Measurements from ENCODE around the gene SIX5.

The SIX5 gene

DNA sequence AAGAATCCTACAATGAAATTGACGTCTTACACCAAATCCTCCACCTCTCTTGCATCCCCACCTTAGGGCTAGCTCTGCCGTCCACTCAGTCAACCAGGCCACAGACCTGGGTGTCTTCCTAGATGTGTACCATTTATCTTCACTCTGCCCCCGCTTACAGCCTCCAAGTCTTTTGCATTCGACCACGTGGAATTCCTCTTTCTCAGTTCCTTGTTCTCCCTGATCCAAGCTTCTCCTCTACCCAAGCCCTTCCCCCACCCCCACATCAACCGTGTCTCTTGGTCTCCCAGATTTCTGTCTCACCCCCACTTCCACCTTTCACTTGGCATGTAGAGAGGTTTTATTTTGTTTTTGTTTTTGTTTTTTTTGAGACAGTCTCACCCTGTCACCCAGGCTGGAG, 24.8 kb upstream of the SIX5 start:
- no peak for DNase-seq (ENCODE audit: extremely low spot score, insufficient read length, low read depth)

DNA sequence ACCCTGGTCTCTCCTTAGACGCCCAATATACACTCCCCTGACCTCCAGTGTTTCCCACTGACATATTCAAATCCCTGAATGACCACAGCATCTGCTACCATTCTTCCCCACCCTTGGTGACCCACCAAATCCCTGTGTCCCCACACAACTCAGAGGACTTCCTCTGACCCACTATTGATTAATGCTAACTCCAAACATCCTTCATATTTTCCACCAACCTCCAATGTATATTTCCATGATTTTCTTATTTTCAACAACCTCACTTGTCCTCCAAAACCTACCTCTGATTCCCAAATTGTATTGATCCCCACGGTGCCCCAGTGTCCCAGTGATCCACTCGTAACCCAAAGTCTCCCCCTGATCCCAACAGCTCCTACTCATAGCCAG, 24.1 kb upstream of the SIX5 start:
- DNase-seq (ENCODE audit: extremely low spot score, insufficient read length, low read depth) (no peak), FAIRE-seq (no peak)

More for the DNA sequence above, 24.8 kb upstream of the SIX5 start:
- FAIRE-seq = no peak

DNA sequence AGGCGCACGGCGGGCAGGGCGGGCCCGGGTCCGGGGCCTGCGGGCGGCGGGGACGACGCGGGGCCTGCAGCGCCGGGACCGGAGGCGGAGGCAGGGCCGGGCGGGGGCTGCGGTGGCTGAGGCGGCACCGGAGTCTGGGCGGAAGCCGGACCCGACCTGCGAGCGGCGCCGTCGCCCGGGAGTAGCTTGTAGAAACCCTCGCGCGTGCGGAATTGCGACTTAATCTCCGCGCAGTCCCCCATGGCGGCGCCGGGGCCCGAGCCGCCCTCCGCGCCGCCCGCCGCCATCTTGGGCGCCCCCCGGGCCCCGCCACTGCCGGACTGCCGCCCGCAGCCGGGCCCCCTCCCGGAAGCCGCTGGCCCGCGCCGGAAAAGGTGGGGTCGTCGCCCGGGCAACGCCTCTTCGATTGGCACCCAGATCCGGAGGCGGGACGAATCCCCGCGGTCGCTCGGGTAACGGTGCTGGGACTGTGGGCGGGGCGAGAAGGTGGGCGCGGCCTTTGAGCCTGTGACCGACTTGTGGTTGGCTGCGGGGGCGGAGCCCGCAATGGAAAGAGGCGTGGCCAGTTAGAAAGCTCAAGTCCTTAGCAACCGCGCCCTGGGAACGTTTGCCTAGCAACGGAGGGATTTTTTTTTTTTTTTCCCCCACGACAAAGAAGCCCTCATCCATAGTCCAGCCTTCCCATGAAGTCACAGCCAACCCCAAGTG, 23.6 kb upstream of the SIX5 start, which contains the start of gene DMWD:
Gene DMWD, minus strand, starts transcription at position 376 of the 708 bp plus-strand sequence. Its CDS starts 89 bp downstream, at position 287.
- peak; percentile 98 for FAIRE-seq
- DNase-seq (ENCODE audit: extremely low spot score, insufficient read length, low read depth) = peak; percentile 97

DNA sequence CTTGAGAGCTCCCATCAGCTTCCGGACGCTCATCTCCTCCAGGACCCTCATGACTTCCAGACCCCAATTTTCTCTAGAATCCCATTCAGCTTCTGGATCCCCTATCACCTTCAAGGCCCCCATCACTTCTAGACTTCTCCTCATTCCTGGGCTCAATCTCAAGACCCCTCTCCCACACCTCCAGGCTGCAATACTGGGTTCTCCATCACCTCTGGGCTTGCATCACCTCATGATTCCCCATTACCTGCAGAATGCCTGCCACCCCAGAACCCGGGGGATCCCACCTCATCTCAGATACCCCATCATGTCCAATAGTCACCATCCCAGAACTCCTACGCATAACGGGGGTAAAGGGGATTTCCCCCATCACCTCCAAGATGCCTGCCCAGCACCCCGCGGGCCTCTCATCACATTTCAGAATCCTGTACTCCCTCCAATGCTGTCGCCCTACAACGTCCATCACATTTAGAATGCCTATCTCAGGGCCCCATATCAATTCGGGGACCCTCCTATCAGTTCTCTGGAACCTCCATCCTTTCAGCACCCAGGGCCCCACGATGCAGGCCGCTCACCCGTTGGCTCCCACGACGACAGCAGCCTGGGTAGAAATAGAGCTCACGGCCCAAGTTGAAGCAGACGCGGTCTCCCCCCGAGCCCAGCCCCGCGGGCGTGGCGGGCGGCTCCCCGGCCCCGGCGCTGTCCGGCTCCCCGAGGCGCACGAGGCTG, 22.9 kb upstream of the SIX5 start:
- DNase-seq (ENCODE audit: extremely low spot score, insufficient read length, low read depth) (no peak), FAIRE-seq (no peak)

DNA sequence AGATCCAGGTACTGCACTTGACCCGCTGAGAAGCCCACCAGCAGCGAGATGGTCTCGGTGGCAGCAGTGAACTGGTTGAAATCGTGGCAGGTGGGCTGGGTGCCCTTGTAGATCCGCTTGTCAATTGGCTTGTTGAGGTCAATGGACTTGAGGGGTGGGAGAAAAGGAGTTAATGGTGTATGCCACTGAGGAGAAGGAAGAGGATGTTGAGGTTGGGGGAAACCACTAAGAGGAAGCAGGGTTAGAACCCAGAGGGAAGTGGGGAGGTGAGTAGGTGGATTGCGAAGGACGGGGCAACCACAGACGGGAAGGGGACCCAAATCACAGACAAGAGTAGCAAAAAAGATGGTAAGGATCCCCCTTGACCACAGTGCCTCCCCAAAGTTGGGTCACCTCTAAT, 21.9 kb upstream of the SIX5 start:
- FAIRE-seq (peak; percentile 73), DNase-seq (ENCODE audit: extremely low spot score, insufficient read length, low read depth) (no peak)

DNA sequence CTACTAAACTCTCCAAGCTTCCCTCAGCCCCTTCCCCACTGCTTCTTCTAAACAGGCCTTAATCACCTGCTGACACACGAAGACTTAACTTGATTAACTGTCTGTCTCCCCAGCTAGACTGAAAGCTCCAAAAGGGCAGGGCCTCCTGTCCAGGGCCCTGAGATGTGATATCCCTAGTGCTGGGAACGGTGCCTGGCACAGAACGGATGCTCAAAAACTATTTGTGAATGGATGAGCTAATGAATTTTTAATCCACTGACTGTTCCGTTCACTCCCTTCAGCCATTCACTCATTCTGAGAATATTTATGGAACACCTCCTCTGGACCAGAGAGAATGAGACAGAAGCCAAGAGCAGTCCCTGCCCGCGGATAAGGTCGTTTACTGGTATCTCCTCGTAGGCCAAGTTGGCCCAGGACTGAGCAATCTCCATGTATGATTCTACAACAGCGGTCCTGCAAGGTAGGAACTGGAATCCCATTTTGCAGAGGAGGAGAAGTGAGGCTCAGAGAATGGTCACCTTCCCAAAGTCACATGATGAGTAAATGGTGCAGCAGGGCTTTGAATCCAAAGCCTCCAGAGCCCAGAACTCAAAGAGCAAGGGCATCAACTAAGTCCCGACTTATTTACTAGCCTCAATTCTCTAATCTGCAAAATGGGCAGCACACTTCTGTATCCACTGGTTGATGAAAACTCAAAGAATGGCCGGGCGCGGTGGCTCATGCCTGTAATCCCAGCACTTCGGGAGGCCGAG, 20.2 kb upstream of the SIX5 start:
- FAIRE-seq (no peak), DNase-seq (ENCODE audit: extremely low spot score, insufficient read length, low read depth) (no peak)

DNA sequence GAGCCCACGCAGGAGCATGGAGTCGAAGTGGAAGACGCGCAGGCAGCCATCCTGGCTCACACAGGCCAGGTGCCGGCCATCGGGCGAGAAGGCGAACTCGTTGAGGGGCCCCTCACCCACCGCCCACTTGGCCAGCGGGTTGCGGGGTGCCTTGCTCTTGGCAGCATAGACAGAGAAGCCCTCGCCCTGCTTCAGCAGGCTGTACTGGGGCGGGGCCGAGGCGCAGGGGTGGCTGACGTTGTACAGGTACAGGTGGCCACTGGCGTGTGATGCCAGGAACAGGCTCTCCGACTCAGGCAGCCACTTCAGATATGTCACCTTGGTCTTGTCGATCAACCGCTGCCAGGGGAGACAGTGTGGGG, 17.5 kb upstream of the SIX5 start:
- FAIRE-seq = no peak
- DNase-seq (ENCODE audit: extremely low spot score, insufficient read length, low read depth) = no peak

DNA sequence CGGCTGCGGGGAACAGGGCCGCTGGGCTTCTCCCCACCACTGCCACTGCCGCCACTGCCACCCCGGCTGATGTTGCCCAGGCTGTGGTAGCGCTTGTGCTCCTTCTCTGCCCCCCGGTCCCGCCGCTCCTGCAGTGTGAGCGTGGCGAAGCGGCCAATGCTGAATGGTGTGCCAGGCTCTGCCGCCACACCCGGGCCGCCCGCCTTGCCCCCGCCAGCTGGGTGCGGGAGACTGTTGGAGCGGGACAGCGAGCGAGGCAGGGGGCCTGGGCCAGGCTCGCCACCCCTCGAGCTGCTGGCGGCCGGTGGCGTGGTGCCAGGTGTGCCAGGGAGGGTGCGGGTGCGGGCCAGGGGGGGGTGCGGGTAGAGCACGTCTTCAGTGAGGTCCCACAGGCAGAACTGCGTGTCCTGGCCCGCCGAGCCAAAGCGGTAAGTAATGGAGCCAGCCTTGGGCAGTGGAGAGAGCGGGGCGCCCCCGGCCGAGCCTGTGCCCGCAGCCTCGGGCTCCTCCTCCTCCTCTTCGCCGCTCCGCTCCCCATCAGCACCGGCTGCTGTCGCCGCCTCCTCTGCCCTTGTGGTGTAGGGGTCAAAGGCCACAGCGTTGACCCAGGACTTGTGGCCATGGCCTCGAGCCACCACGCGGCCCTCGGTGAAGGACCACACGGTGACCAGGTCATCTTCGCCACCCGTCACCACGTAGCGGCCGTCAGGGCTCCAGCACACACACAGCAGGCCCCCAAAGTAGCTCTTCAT, 16.9 kb upstream of the SIX5 start:
- DNase-seq (ENCODE audit: extremely low spot score, insufficient read length, low read depth) = no peak
- no peak for FAIRE-seq

DNA sequence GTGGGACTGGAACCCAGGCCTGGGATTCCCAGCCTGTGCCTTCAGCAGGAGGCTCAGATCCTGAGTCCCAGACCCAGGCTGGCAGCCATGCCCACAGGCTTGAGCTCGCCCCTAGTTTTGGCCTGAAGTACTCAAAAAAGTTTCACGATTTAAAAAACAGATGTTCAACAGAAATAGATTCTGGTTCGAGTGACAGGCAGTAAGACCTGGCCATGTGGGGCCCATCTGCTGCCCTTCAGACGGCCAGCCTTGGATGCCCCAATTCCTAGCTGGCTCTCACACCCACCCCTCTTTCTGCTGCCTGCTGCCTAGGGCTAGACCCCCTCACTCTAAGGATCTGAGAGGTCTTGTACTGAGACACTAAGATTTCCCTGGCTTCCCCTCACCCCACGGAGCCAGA, 16.0 kb upstream of the SIX5 start:
- FAIRE-seq (no peak), DNase-seq (ENCODE audit: extremely low spot score, insufficient read length, low read depth) (no peak)

DNA sequence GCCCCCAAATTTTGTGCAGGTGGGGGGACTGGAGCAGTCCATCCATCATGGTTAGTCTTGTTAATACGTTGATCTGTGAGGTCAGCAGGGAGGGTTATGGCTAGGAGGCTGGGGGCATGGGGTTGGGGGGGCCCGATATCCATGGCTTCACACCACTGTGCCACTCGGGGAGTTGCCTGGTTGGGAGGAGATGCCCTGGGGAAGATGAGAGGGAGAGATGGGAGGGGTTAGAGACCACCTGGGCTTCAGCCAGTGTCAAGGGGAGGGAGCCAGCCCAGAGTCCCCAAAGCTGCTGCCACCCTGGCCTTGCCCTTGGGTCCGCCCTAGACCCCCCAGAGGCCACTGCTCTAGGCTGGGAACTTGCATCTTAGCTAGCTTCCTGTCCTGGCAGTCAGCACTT, 15.0 kb upstream of the SIX5 start:
- no peak for DNase-seq (ENCODE audit: extremely low spot score, insufficient read length, low read depth)
- no peak for FAIRE-seq

DNA sequence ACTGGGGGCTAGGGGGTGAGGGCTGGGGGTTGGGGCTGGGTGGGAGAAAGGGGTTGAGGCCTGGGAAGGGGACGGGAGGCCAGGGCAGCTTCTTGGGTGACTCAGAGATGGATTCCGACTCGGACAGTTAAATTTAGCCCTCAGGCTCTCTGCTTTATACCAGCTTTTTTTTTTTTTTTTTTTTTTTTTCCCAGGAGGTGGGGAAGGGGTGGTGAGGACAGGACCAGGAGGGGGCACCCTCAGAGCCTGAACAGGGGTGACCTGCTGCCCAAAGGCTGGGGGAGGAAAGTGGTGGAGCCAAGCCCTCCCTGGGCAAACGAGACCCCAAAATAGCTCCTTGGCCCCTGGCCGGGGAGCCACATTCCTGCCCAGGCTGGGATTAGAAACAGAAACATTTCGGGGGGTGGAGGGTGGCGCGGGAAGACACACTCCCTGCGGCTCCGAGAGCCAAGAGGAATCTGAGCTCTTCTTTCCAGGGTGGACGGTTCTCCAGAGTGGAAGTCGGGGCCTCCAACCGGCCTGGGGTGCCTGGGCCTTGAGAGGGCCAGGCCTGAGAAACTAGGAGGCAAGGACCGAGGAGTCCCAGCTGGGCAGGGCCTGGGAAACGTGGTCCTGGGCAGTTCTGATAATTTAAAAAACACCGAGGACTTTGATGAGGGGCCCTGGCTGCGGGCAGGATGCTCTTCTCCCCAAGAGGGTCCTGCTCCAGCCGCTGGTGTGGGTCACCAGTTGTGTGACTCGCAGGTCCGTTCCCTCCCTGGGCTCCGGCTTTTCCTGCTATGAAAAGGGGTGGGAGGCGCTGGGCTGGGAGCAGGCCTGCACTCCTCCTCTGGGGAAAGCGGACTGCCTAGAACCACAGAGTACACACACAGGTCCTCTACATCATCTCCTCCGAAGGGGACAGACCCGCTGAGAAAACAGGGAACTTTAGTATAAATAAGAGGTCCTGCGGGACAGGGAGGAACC, 14.1 kb upstream of the SIX5 start:
- no peak for DNase-seq (ENCODE audit: extremely low spot score, insufficient read length, low read depth)
- no peak for FAIRE-seq

DNA sequence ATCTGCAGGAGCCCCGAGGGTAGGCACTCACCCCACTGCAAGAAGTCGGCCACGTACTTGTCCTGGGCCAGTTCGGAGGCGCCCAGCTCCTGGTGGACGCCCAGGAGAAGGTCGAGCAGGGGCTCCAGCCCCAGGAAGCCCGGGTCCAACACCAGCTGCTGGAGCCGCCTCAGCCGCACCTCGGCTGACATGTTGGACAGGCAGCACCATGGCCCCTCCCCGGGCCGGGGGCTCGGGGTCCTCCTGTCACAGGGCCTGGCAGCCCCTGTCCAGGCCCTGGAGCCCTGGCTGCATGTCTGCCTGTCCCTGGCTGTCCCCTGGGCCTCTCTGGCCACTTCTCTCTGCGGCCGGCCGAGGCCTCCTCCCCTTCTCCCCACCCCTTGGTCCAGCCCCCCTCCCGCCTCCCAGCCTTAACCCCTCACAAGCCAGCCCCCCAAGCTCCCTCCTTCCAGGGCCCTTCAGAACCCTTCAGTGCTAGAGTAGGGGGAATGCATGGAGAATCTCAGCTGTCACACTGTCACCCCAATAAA, 13.2 kb upstream of the SIX5 start, which contains the start of gene DMPK:
Gene DMPK, minus strand, starts transcription at position 329 of the 530 bp plus-strand sequence. Its CDS starts 138 bp downstream, at position 191.
- FAIRE-seq (no peak), DNase-seq (ENCODE audit: extremely low spot score, insufficient read length, low read depth) (no peak)

DNA sequence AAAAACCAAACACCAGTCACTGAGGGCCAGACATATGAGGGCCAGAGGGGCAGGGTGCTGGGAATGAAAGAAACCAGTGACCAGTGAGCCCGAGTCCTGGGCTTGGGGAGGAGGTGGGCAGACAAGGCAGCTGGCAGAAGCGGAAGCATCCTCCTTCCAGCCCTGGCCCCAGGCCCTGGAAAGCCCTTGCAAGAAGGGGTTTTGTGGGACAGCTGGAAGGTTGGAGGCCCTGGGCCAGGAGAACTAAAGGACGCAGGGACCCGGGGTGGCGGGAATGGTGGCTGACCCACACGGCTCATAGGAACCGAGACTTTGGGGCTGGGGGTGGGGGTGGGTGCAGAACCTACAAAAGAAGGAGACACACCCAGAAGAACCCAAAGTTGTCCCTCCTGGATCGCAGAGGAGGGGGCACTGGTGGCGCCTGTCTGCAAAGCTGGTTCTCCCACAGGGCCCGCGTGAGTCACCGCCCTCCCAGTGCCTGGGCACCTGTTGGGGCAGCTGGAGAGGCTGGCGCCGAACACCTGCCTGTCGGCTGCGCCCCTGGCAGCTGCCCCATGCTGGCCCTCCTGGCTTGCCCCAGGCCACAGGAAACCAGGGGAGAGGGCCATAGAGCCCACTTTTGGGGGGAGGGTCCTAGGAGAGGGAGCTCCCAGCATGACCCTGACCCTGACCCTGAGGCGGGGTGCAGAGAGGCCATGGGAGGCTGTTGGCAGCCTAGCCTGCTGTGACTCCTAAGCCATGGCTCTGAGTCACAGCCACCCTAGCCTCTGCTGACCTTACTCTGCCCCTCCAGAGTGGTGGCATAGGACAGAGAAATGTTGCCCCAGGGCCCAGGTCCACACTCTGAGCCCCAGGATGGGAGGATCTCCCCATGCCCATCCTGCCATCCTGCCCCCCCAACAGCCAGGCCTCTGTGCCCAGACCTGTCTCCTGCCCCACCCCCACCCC, 12.4 kb upstream of the SIX5 start:
- no peak for DNase-seq (ENCODE audit: extremely low spot score, insufficient read length, low read depth)
- FAIRE-seq = no peak

DNA sequence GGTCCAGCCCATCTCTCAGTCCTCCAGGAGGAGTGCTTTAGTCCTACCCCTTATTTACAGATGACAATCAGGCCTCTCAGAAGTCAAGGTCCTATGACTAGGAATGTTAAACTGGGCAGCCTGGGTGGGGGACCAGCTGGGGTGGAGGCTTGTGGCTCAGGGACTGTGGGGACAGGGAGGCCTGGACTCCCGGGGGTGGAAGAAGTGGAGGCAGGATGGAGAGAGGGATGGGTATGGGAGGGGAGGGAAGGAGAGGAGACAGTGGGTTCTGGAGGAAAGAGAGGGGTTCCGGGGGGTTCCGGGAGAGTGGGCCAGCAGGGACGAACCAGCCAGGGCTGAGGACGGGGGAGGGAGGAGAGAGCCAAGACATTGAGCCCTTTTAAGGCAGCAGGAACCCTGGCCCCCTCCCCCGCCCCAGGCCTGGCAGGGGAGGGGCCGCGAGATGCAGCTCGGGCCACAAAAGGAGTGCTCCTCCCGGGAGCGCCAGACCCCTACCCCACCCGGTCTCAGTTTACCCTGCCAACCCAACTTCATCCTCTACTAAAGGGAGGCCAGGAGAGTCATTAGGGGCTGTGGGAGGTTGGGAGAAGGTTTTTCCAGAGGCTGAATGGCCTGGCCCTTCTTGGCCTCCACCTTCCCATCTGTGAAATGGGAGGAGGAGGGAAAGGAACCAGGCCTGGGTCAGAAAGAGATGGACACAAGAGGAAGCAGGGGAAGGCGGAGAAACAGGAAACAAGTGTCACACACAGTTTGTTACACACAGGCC, 11.6 kb upstream of the SIX5 start:
- DNase-seq (ENCODE audit: extremely low spot score, insufficient read length, low read depth) (no peak), FAIRE-seq (no peak)

DNA sequence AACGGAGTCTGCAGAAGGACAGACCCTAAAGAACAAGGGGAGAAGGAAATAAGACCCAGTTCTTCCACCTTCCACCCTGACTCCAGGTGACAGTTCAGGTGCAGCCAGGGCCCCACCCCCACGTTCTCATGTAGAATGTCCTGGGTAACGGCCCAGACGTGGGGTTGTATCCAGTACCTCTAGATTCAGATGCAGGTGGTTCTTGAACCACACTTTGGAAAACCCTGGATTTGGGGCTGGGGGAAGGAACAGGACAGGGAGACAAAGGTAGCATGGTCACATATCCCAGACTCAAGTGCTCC, 11.0 kb upstream of the SIX5 start:
- DNase-seq (ENCODE audit: extremely low spot score, insufficient read length, low read depth) (no peak), FAIRE-seq (no peak)

DNA sequence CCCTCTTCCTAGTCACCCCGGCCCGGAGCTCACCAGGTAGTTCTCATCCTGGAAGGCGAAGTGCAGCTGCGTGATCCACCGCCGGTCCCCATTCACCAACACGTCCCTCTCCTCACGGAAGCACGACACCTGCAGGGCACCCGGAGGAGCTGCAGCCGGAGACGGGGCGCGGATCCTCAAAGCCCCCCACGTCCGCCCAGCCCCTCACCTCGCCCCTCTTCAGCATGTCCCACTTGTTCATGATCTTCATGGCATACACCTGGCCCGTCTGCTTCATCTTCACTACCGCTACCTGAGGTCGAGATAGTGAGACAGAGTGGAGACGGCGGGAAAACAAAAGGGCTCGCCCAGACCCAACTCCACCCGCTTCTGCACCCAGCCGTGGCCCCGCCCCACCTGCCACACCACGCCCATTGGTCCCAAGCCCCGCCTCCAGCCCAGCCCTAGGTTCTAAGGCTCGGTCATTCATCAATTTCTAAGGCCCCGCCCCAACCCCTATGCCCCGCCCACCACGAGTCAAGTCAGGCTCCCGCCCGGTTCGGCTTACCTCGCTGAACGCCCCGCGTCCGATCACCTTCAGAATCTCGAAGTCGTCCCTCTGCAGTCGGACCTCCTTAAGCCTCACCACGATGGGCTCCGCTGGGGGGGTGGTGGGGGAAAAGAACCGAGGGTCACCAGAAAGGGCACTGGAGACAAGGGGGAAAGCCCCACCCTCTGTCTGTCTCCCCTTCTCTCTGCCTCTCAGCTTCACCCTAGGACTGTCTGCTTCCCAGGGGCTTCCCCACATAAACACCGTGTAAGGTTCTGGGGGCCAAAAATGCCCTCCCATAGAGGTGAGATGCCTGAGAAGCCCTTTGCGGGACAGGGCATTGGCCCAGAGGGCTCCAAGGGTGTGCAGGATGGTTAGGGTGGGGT, 10.4 kb upstream of the SIX5 start:
- FAIRE-seq (peak; percentile 94), DNase-seq (ENCODE audit: extremely low spot score, insufficient read length, low read depth) (peak; percentile 88)

Data from GM18507 (cell line).